Suprapubic skin (tissue), 4 donors: Measurements from ENCODE around the gene ZBTB44. TPM values are rescaled to one million over a fixed set of nuclear protein-coding genes. Genes with fewer than 3 reads are reported as not detected.
"Not testable (repeated sequence)": the region's sequence is repeated elsewhere in the genome, so short reads cannot be mapped to it uniquely, and the experiment has no call there.

Experiments
- DNase-seq, 2 donors: peaks; one replicate each; pipeline ENCODE4 v3.0.0-alpha.2; 2019; ENCODE audit warnings: low spot score in 2 of 2
- H3K27ac ChIP-seq: fragments of 200-600 bp; sonication (generic); one replicate; pipeline ENCODE4 v1.5.1; 2019
- H3K27me3 ChIP-seq: fragments of 200-600 bp; sonication (generic); one replicate; pipeline ENCODE4 v1.5.1; 2019
- H3K36me3 ChIP-seq: fragments of 200-600 bp; sonication (generic); one replicate; pipeline ENCODE4 v1.5.1; 2019
- H3K4me1 ChIP-seq: fragments of 200-600 bp; sonication (generic); one replicate; pipeline ENCODE4 v1.5.1; 2019
- H3K4me3 ChIP-seq: fragments of 200-600 bp; sonication (generic); one replicate; pipeline ENCODE4 v1.5.1; 2019; ENCODE audit warnings: mild to moderate bottlenecking
- H3K9me3 ChIP-seq: fragments of 200-600 bp; sonication (generic); one replicate; pipeline ENCODE4 v1.5.1; 2019
- EP300 ChIP-seq: sonication (generic); formaldehyde crosslinking; IDR thresholded peaks from one replicate; pipeline ENCODE4 v1.6.1; 2017; ENCODE audit warnings: antibody characterized with exemption
- POLR2A ChIP-seq, 2 donors: fragments of 450-650 bp; IDR thresholded peaks; one replicate each; pipeline ENCODE4 v1.6.1; 2017; ENCODE audit warnings: antibody characterized with exemption in 2 of 2, mild to moderate bottlenecking in 2 of 2, moderate library complexity in 2 of 2
- POLR2AphosphoS5 ChIP-seq, 3 donors: sonication (generic); formaldehyde crosslinking; IDR thresholded peaks; one replicate each; pipeline ENCODE4 v1.6.1; 2017; ENCODE audit warnings: antibody characterized with exemption in 3 of 3
- whole genome bisulfite sequencing: methylation state at CpG from one replicate; pipeline ENCODE4 v1.1.5; 2018; 5-methylcytosine and 5-hydroxymethylcytosine counted together
- total RNA-seq, 4 donors: library from RNA; depleted of rRNA; stranded (reverse); fragments of >200 nt; gene quantifications; one replicate each; pipeline ENCODE4 v1.1.0, GENCODE V29; 2016
- TF ChIP-seq, protein P1 (sequence below), 2 donors: fragments of 200-600 bp in 1 of 2; fragments of 450-650 bp in 1 of 2; sonication (generic) in 1 of 2; IDR thresholded peaks; one replicate each; pipeline ENCODE4 v1.5.1; 2016 to 2019; ENCODE audit warnings: antibody characterized with exemption in 2 of 2, mild to moderate bottlenecking in 1 of 2, moderate library complexity in 1 of 2

ZBTB44 gene
- total RNA-seq, 4 donors from 2014 or later, result 28.7 to 89.5 (median 69.1) TPM

DNA sequence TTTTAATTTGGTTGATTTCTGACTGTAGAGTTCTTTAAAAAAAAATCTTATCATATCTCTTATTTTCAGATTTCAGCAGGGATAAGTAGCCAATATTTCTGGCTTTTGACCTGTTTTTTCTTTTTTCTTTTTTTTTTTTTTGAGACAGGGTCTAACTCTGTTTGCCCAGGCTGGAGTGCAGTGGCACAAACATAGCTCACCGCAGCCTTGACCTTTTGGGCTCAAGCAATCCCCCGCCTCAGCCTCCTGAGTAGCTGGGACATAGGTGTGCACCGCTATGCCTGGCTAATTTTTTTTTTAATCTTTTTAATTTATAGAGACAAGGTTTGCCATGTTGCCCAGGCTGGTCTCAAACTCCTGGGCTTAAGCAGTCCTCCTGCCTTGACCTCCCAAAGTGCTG lies 23.9 kb upstream of the ZBTB44 start:
- 96% methylated on average over 3 of the region's 3 CpGs for WGBS
- Histone ChIP-seq H3K27me3 (no peaks in the 10 kb centered on the region), H3K9me3 (no peaks in the 10 kb centered on the region), H3K36me3 (no peaks in the 10 kb centered on the region), H3K4me1 (no peaks in the 10 kb centered on the region), H3K4me3 (no peak overlapping the region), H3K27ac (no peak overlapping the region)
- no peak for DNase-seq
- no peak for TF ChIP-seq POLR2AphosphoS5 (IDR thresholded peaks at IDR 0.05)
- TF ChIP-seq EP300, result no peak
- TF ChIP-seq, protein P1, sequence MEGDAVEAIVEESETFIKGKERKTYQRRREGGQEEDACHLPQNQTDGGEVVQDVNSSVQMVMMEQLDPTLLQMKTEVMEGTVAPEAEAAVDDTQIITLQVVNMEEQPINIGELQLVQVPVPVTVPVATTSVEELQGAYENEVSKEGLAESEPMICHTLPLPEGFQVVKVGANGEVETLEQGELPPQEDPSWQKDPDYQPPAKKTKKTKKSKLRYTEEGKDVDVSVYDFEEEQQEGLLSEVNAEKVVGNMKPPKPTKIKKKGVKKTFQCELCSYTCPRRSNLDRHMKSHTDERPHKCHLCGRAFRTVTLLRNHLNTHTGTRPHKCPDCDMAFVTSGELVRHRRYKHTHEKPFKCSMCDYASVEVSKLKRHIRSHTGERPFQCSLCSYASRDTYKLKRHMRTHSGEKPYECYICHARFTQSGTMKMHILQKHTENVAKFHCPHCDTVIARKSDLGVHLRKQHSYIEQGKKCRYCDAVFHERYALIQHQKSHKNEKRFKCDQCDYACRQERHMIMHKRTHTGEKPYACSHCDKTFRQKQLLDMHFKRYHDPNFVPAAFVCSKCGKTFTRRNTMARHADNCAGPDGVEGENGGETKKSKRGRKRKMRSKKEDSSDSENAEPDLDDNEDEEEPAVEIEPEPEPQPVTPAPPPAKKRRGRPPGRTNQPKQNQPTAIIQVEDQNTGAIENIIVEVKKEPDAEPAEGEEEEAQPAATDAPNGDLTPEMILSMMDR (IDR thresholded peaks at IDR 0.05), result no peak
- no peak for TF ChIP-seq POLR2A (IDR thresholded peaks at IDR 0.05)

DNA sequence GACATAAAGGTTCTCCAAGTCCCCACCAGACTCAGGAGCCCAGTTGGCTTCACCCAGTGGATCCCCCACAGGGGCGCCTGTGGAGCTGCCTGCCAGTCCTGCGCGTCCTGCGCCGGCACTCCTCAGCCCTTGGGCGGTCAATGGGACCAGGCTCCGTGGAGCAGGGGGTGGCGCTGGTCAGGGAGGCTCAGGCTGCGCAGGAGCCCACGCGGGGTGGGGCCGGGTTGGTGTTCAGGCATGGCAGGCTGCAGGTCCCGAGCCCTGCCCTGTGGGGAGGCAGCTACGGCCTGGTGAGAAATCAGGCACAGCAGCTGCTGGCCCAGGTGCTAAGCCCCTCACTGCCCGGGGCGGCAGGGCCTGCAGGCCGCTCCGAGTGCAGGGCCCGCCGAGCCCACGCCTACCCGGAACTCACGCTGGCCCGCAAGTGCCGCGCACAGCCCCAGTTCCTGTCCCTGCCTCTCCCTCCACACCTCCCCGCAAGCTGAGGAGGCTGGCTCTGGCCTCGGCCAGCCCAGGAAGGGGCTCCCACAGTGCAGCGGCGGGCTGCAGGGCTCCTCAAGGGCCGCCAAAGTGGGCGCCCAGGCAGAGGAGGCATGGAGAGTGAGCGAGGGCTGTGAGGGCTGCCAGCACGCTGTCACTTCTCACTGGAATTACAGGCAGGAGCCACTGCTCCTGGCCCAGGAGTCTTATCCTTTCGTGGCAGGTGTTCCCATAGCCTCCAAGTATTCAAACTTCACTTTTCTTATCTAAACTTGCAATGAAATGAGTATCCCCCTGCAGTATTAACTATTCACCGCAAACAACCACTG lies 22.8 kb upstream of the ZBTB44 start:
- no peaks in the 10 kb centered on the region for H3K9me3 ChIP-seq
- no peak overlapping the region for H3K4me3 ChIP-seq
- DNase-seq, result no peak
- no peak overlapping the region for H3K27ac ChIP-seq
- 96% methylated on average over 23 of the region's 36 CpGs for WGBS
- TF ChIP-seq POLR2A (IDR thresholded peaks at IDR 0.05) (no peak), POLR2AphosphoS5 (IDR thresholded peaks at IDR 0.05) (no peak), EP300 (no peak)
- TF ChIP-seq, protein P1 (IDR thresholded peaks at IDR 0.05), result no peak
- no peaks in the 10 kb centered on the region for H3K27me3 ChIP-seq
- H3K36me3 ChIP-seq, result no peaks in the 10 kb centered on the region
- no peaks in the 10 kb centered on the region for H3K4me1 ChIP-seq

DNA sequence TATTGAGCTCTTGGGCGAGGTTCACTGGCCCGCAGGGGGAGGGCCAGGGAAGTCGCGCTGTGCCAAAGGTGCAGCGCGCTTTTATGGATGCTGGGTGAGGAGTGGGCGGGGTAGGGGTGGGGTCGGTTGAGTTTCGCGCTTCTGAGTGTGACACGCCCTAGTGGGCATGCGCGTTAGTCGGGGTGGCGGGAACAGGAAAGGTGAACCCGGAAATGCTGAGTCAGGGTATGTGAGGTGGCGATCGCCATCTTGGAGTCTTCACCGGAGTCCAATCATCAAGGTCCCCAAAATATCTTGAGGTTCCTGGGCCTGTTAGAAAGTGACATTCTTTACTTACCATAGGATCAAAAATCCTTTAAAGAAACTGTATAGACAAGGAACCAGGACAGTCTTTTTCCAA lies 16.7 kb upstream of the ZBTB44 start:
- not testable (repeated sequence) for H3K27ac ChIP-seq, H3K4me1 ChIP-seq, H3K4me3 ChIP-seq, H3K9me3 ChIP-seq, H3K36me3 ChIP-seq, DNase-seq, H3K27me3 ChIP-seq
- WGBS, result 98% methylated on average over 19 of the region's 19 CpGs

DNA sequence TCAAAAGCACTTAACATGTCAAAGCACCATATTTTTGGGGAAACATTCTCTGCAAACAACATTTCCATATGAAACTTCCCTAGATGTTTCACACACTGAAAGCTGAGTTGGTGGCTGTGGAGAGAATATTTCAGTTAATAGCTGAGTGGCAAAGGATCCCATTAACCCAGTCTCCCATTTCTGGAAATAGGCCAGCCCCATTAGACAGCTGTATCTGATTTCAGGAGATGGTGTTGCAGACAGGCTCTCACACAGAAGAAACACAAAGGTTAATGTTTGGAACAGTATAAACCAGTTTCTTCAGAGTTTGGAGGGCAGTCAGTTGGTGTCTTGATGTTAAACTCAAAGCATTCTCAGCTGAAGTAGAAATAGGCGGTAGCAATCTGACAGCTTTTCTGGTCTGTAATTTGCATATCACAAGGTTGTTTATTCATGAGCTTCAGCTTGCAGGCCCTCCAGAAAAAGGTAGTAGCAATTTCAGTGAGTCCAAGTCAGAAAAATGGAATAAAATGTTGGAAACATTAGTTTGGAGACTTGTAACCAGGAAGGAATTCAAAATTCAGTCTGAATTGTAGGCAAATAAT lies 15.5 kb upstream of the ZBTB44 start:
- no peaks in the 10 kb centered on the region for H3K9me3 ChIP-seq
- no peaks in the 10 kb centered on the region for H3K36me3 ChIP-seq
- TF ChIP-seq POLR2AphosphoS5 (IDR thresholded peaks at IDR 0.05) (no peak), EP300 (no peak), POLR2A (IDR thresholded peaks at IDR 0.05) (no peak)
- TF ChIP-seq, protein P1 (IDR thresholded peaks at IDR 0.05), result no peak
- no peak overlapping the region for H3K4me3 ChIP-seq
- no peak for DNase-seq
- no peaks in the 10 kb centered on the region for H3K27me3 ChIP-seq
- 86% methylated on average over 1 of the region's 1 CpG for WGBS
- H3K27ac ChIP-seq, result no peak overlapping the region
- H3K4me1 ChIP-seq, result no peaks in the 10 kb centered on the region

DNA sequence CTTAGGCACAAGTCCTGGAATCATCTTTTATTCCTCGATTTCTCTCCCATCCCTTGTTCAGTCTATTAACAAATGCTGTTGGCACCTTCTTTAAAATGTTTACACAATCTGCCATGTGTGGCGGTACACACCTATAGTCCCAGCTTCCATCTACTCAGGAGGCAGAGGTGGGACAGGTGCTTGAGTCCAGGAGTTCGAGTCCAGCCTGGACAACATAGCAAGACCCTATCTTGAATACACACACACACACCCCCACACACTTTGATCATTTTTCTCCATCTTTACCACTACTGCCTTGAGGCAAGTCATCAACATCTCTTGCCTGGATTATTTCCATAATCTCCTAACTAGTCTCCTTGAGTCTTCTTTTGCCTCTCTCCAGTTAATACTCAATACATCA lies 13.7 kb upstream of the ZBTB44 start:
- no peak overlapping the region for H3K4me3 ChIP-seq
- no peaks in the 10 kb centered on the region for H3K4me1 ChIP-seq
- H3K9me3 ChIP-seq, result no peaks in the 10 kb centered on the region
- no peaks in the 10 kb centered on the region for H3K27me3 ChIP-seq
- H3K27ac ChIP-seq, result no peak overlapping the region
- no peak for TF ChIP-seq POLR2AphosphoS5 (IDR thresholded peaks at IDR 0.05)
- TF ChIP-seq POLR2A (IDR thresholded peaks at IDR 0.05), result no peak
- TF ChIP-seq, protein P1 (IDR thresholded peaks at IDR 0.05), result no peak
- TF ChIP-seq EP300, result no peak
- DNase-seq, result no peak
- H3K36me3 ChIP-seq, result no peaks in the 10 kb centered on the region
- 93% methylated on average over 3 of the region's 3 CpGs for WGBS
